NT2/D1 (cell line): Measurements from ENCODE around the gene C19orf53.

Source experiments
- DNase-seq: peaks from one replicate; pipeline ENCODE4 v3.0.0-alpha.2; 2011; ENCODE audit warnings: low read depth, low spot score
- H3K27me3 ChIP-seq: 2 replicates; pipeline ENCODE4 v1.6.0; 2011; ENCODE audit warnings: mild to moderate bottlenecking; ENCODE audit not compliant: insufficient read length, insufficient read depth
- H3K36me3 ChIP-seq: 2 replicates; pipeline ENCODE4 v1.6.1; 2011; ENCODE audit warnings: mild to moderate bottlenecking, low read length, mixed read lengths; ENCODE audit not compliant: insufficient read depth, insufficient read length
- H3K4me1 ChIP-seq: 2 replicates; pipeline ENCODE4 v1.5.1; 2011; ENCODE audit not compliant: insufficient read depth, insufficient read length
- H3K4me3 ChIP-seq: 2 replicates; pipeline ENCODE4 v1.5.1; 2011; ENCODE audit warnings: low read depth; ENCODE audit not compliant: insufficient read length
- H3K9ac ChIP-seq: 2 replicates; pipeline ENCODE4 v1.6.0; 2011; ENCODE audit warnings: low read depth; ENCODE audit not compliant: insufficient read length
- H3K9me3 ChIP-seq: 2 replicates; pipeline ENCODE4 v1.5.1; 2011; ENCODE audit warnings: mild to moderate bottlenecking, low read length; ENCODE audit not compliant: insufficient read depth
- SUZ12 ChIP-seq: IDR thresholded peaks from 2 replicates; pipeline ENCODE4 v1.6.1; 2011; ENCODE audit not compliant: insufficient read length, insufficient read depth; ENCODE audit errors: extremely low read depth
- YY1 ChIP-seq: IDR thresholded peaks from 2 replicates; pipeline ENCODE4 v1.6.1; 2011; ENCODE audit not compliant: insufficient read length, insufficient read depth
- ZNF274 ChIP-seq: IDR thresholded peaks from 2 replicates; pipeline ENCODE4 v1.6.1; 2011; ENCODE audit warnings: mild to moderate bottlenecking, low read depth, low read length

Gene C19orf53

GRCh38 chr19:13814550-13814949 is 40.3 kb downstream of the C19orf53 start:
- Histone ChIP-seq H3K9me3 (no peaks in the 10 kb centered on the region), H3K4me1 (peaks cover 12% of the 10 kb centered on the region), H3K27me3 (no peaks in the 10 kb centered on the region), H3K36me3 (peaks cover 34% of the 10 kb centered on the region), H3K9ac (no peak overlapping the region), H3K4me3 (no peak overlapping the region)
- DNase-seq: no peak
- TF ChIP-seq ZNF274 (no peak), SUZ12 (no peak)

DNA sequence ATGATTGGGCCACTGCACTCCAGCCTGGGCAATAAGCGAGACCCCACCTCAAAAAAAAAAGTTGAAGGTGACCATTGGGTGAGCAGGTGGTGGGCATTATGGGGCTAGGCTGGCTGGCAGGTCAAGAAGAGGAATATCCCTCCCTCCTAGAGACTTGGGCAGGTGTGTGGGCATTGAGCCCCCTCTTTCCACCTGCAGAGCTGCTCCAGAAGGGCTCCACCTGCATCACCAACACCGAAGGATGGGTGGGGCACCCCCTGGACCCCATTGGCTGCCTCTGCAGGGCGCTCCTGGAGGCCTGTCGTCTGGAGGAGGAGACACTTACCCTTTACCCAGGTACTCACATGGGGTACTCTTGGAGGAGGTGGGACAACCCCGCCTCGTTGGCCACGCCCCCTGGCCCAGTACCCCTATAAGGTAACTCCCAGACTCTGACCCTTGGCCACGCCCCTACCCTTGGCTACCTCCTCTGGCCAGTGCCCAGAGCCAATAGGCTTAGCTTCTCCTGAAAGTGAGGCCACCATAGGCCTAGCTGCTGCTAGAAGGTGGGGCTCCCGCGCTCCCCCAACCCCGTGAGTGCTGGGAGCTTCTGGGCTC is 42.9 kb downstream of the C19orf53 start:
- no peak for DNase-seq
- Histone ChIP-seq H3K9ac (no peak overlapping the region), H3K9me3 (no peaks in the 10 kb centered on the region), H3K36me3 (peaks cover 41% of the 10 kb centered on the region), H3K27me3 (no peaks in the 10 kb centered on the region), H3K4me3 (no peak overlapping the region), H3K4me1 (peaks cover 12% of the 10 kb centered on the region)
- TF ChIP-seq YY1: no peak
- no peak for TF ChIP-seq SUZ12

- H3K36me3 ChIP-seq: peaks cover 39% of the 10 kb centered on the region
- no peaks in the 10 kb centered on the region for H3K27me3 ChIP-seq
- TF ChIP-seq YY1 (no peak), ZNF274 (no peak), SUZ12 (no peak)
- no peak for DNase-seq
- H3K9me3 ChIP-seq: no peaks in the 10 kb centered on the region
- H3K4me3 ChIP-seq: no peak overlapping the region
- H3K4me1 ChIP-seq: peaks cover 10% of the 10 kb centered on the region
- H3K9ac ChIP-seq: peak overlapping the region; percentile 26
Measured at GRCh38 chr19:13817615-13818371, 43.5 kb downstream of the C19orf53 start.

DNA sequence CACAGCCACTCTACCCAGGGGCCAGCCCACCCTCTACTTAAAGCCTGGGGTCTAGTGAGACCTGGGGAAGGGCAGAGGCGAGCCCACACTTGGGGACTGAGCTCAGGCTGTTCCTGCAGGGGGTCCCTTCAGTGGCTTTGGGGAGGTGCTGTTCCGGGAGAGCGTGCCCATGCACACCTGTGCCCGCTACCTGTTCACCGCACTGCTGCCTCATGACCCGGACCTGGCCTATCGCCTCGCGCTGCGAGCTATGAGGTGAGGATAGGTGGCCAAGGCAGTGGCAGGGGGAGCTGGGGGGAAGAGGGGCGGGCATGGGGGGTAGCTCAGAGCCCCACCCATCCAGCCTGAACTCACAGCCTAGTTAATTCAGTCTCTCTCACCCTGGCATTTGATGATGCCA is 45.0 kb downstream of the C19orf53 start:
- TF ChIP-seq ZNF274: no peak
- TF ChIP-seq YY1: no peak
- TF ChIP-seq SUZ12: no peak
- H3K27me3 ChIP-seq: no peaks in the 10 kb centered on the region
- H3K36me3 ChIP-seq: peaks cover 47% of the 10 kb centered on the region
- DNase-seq: no peak
- H3K4me3 ChIP-seq: no peak overlapping the region
- H3K9ac ChIP-seq: no peak overlapping the region
- no peaks in the 10 kb centered on the region for H3K9me3 ChIP-seq
- H3K4me1 ChIP-seq: peaks cover 9% of the 10 kb centered on the region

DNA sequence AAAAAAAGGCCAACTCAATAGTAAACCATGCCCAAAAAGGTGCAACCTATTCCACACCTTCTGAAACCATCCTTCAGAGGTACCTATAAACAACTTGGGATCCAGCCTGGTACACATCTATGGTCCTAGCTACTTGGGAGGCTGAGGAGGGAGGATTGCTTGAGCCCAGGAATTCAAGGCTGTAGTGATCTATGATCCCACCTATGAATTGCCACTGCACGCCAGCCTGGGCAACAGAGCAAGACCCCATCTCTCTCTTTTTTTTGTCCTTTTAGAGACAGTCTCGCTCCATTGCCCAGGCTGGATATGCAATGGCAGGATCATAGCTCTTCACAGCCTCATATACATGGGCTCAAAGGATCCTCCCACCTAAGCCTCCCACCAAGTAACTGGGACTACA is 47.0 kb downstream of the C19orf53 start:
- H3K27me3 ChIP-seq: no peaks in the 10 kb centered on the region
- H3K9me3 ChIP-seq: no peaks in the 10 kb centered on the region
- TF ChIP-seq SUZ12: no peak
- TF ChIP-seq ZNF274: no peak
- no peak for TF ChIP-seq YY1
- peaks cover 17% of the 10 kb centered on the region for H3K4me1 ChIP-seq
- no peak overlapping the region for H3K9ac ChIP-seq
- H3K4me3 ChIP-seq: no peak overlapping the region
- H3K36me3 ChIP-seq: peaks cover 41% of the 10 kb centered on the region
- DNase-seq: no peak

DNA sequence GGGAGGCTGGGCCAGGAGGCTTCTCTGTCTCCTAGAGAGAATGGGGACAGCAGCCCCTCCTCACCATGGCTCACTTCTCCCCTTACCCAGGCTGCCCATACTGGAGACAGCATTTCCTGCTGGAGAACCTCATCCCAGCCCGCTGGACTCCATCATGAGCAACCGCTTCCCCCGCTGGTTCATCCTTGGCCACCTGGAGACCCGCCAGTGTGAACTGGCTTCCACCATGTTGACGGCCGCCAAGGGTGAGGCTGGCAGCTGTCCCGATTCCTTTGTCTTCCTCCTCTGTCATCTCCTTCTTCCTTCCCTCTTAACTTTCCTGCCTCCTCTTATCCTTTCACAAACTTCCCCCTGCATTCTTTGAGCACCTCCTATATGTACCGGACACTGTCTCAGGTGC is 49.0 kb downstream of the C19orf53 start:
- TF ChIP-seq ZNF274: no peak
- no peak for DNase-seq
- Histone ChIP-seq H3K4me3 (no peak overlapping the region), H3K4me1 (peaks cover 11% of the 10 kb centered on the region), H3K9me3 (no peaks in the 10 kb centered on the region), H3K36me3 (peaks cover 27% of the 10 kb centered on the region), H3K9ac (no peak overlapping the region), H3K27me3 (no peaks in the 10 kb centered on the region)

- DNase-seq: no peak
- Histone ChIP-seq H3K36me3 (peaks cover 30% of the 10 kb centered on the region), H3K4me1 (peaks cover 11% of the 10 kb centered on the region), H3K9me3 (no peaks in the 10 kb centered on the region), H3K27me3 (no peaks in the 10 kb centered on the region), H3K4me3 (no peak overlapping the region), H3K9ac (no peak overlapping the region)
- no peak for TF ChIP-seq YY1
- TF ChIP-seq ZNF274: no peak
Measured at GRCh38 chr19:13823901-13824300, 49.6 kb downstream of the C19orf53 start.

DNA sequence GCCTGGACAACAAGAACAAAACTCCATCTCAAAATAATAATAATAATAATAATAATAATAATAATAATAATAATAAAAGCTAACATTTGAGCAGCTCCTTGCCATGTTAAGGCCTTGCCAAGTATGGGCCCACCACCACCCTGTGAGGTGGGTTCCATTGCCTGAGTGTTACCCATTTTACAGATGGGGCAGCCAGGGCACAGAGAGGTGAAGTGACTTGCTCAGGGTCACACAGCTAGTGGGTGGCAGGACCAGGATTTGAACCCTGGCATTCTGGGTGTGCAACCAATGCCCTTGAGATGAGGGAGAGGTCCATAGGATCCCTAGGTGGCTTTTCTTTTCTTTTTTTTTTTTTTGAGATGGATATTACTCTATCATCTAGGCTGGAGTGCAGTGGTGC is 50.4 kb downstream of the C19orf53 start:
- Histone ChIP-seq H3K4me3 (no peak overlapping the region), H3K9me3 (no peaks in the 10 kb centered on the region), H3K36me3 (peaks cover 30% of the 10 kb centered on the region), H3K27me3 (no peaks in the 10 kb centered on the region), H3K9ac (no peak overlapping the region), H3K4me1 (peaks cover 11% of the 10 kb centered on the region)
- TF ChIP-seq YY1 (no peak), SUZ12 (no peak), ZNF274 (no peak)
- no peak for DNase-seq
